Dedifferentiated amniotic fluid mesenchymal stem cell (primary cell): Measurements from ENCODE around the gene AHNAK.
"Not testable (repeated sequence)": the region's sequence is repeated elsewhere in the genome, so short reads cannot be mapped to it uniquely, and the experiment has no call there.

Experiments
- DNase-seq: peaks from one replicate; pipeline ENCODE4 v3.0.0-alpha.2; 2016; ENCODE audit errors: extremely low spot score

The AHNAK gene

GRCh38 chr11:62553080-62553838 lies 6.7 kb upstream of the AHNAK start:
- DNase-seq: peak; percentile 91

GRCh38 chr11:62552485-62553079 lies 6.0 kb upstream of the AHNAK start:
- DNase-seq: no peak

GRCh38 chr11:62550478-62550877 lies 3.9 kb upstream of the AHNAK start:
- not testable (repeated sequence) for DNase-seq

- no peak for DNase-seq
Measured at GRCh38 chr11:62548545-62549335, 2.1 kb upstream of the AHNAK start.

GRCh38 chr11:62547691-62548281 lies 1.2 kb upstream of the AHNAK start:
- no peak for DNase-seq

GRCh38 chr11:62546929-62547625 lies 471 bp upstream of the AHNAK start:
- DNase-seq: peak; percentile 44

GRCh38 chr11:62545437-62546243 lies 966 bp downstream of the AHNAK start:
- peak; percentile 86 for DNase-seq

GRCh38 chr11:62544581-62545436 lies 1.8 kb downstream of the AHNAK start:
- DNase-seq: no peak

- DNase-seq: no peak
Measured at GRCh38 chr11:62543680-62544444, 2.7 kb downstream of the AHNAK start.

- peak; percentile 73 for DNase-seq
Measured at GRCh38 chr11:62542750-62543567, 3.6 kb downstream of the AHNAK start.

GRCh38 chr11:62542111-62542745 lies 4.4 kb downstream of the AHNAK start:
- DNase-seq: no peak

- DNase-seq: no peak
Measured at GRCh38 chr11:62540804-62541701, 5.6 kb downstream of the AHNAK start.

GRCh38 chr11:62539238-62539925 lies 7.2 kb downstream of the AHNAK start:
- peak; percentile 85 for DNase-seq

- no peak for DNase-seq
Measured at GRCh38 chr11:62538470-62539237, 8.0 kb downstream of the AHNAK start.

- no peak for DNase-seq
Measured at GRCh38 chr11:62536301-62536957, 10.2 kb downstream of the AHNAK start.
